T-helper 2 cell treated with Interferon-gamma antibody and Interleukin-4, amounts not matched to agents 5 μg/mL and 100 μg/mL, for 36 hours (primary cell): ENCODE measurements around the gene NTRK2.

Source experiments
- DNase-seq: peaks from one replicate; pipeline ENCODE4 v3.0.0; 2021; ENCODE audit warnings: low spot score
- H3K27ac Mint-ChIP-seq: one replicate; pipeline ENCODE4 v1.8.0; 2021; ENCODE audit warnings: mild to moderate bottlenecking, mixed read lengths
- H3K27me3 Mint-ChIP-seq: one replicate; pipeline ENCODE4 v1.8.0; 2021; ENCODE audit warnings: low read depth, mixed read lengths
- H3K36me3 Mint-ChIP-seq: one replicate; pipeline ENCODE4 v1.8.0; 2021; ENCODE audit warnings: low read depth, mixed read lengths
- H3K4me1 Mint-ChIP-seq: one replicate; pipeline ENCODE4 v1.8.0; 2021; ENCODE audit warnings: low read depth, mixed read lengths
- H3K4me3 Mint-ChIP-seq: one replicate; pipeline ENCODE4 v1.8.0; 2022; ENCODE audit warnings: mild to moderate bottlenecking, moderate library complexity, mixed read lengths
- H3K9me3 Mint-ChIP-seq: one replicate; pipeline ENCODE4 v1.8.0; 2021; ENCODE audit warnings: mixed read lengths

The NTRK2 gene

DNA sequence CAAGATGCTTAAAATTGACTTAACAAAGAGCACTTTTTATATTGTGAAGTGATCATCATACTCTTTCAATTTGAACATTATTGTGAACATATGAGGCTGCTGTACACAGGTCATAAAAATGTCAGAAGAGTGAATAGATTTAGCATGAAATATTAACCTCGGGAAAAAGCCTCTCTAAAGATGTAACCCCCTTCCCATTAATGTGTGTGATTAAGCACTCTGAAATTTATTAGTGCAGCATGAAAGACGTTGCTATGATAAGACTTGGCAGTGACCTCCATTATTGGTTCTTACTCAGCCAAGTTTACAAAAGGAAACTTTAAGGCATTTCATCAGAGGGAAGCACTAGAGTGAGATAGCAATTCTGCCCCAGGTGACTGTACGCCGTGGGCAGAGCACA is 326.5 kb downstream of the NTRK2 start:
- no peaks in the 10 kb centered on the region for H3K27me3 Mint-ChIP-seq
- no peaks in the 10 kb centered on the region for H3K9me3 Mint-ChIP-seq
- no peaks in the 10 kb centered on the region for H3K36me3 Mint-ChIP-seq
- no peak for DNase-seq
- no peak overlapping the region for H3K4me3 Mint-ChIP-seq
- H3K4me1 Mint-ChIP-seq, result no peaks in the 10 kb centered on the region
- H3K27ac Mint-ChIP-seq, result no peak overlapping the region

DNA sequence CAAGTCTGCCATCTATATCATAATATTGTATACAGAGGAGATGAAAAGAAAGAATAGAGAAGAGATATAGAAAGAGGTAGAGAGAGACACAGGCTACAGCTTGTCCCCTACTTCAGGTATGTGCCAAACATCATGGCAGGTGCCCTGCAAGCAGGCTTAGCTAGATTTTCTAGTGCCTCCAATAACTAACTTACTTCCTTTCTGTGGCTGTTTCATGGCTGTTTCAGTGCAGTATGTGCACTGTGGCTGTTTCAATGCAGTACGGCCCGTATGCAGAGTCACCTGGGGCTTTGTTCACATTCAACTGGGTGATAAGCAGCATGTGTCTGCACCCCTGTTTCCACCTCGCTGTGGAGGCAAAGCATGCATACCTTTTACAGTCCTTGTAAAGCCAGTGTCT is 327.2 kb downstream of the NTRK2 start:
- no peak for DNase-seq
- no peaks in the 10 kb centered on the region for H3K4me1 Mint-ChIP-seq
- no peaks in the 10 kb centered on the region for H3K9me3 Mint-ChIP-seq
- H3K27me3 Mint-ChIP-seq, result no peaks in the 10 kb centered on the region
- H3K4me3 Mint-ChIP-seq, result no peak overlapping the region
- no peak overlapping the region for H3K27ac Mint-ChIP-seq
- H3K36me3 Mint-ChIP-seq, result no peaks in the 10 kb centered on the region

DNA sequence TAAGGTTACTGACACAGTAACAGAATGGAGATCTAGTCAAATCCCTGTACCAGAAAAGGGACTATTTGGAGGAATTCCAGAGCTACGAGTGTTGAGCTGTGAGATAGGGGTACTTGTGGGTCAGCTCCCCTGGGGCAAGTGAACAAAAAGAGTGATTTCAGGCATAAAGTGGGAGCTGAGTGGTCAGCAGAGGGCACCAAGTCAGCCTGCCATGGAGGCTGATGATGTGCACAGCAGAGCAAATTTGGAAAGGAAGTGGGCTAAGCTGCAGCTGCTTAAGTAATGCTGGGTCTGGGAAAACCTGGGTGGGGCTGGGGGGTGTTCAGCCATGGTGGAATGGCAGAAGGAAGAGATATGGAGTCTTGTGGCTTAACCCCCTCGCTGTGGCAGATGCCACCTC is 327.9 kb downstream of the NTRK2 start:
- Mint-ChIP-seq H3K9me3 (no peaks in the 10 kb centered on the region), H3K27ac (no peak overlapping the region), H3K4me3 (no peak overlapping the region), H3K36me3 (no peaks in the 10 kb centered on the region), H3K4me1 (no peaks in the 10 kb centered on the region), H3K27me3 (no peaks in the 10 kb centered on the region)
- no peak for DNase-seq

DNA sequence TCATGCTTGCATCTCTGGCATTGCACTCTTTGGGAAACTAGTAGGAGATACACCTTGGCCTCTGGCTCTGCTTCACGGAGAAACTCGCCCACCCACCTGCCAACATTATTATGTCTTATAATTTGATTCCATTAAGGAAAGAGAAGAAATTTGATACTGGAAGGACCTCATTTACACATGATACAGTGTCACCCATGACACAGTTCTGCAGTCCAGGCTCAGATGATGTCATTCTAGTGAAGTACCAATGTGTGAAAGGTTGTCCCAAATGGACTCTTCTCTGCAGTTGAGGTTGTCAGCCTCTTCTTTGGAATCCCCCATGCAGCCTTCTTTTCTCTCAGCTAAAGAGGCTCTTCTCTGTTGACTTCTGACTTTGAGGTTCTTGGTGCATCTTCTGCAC is 329.1 kb downstream of the NTRK2 start:
- Mint-ChIP-seq H3K36me3 (no peaks in the 10 kb centered on the region), H3K27ac (no peak overlapping the region), H3K27me3 (no peaks in the 10 kb centered on the region), H3K9me3 (no peaks in the 10 kb centered on the region), H3K4me1 (no peaks in the 10 kb centered on the region), H3K4me3 (no peak overlapping the region)
- no peak for DNase-seq

DNA sequence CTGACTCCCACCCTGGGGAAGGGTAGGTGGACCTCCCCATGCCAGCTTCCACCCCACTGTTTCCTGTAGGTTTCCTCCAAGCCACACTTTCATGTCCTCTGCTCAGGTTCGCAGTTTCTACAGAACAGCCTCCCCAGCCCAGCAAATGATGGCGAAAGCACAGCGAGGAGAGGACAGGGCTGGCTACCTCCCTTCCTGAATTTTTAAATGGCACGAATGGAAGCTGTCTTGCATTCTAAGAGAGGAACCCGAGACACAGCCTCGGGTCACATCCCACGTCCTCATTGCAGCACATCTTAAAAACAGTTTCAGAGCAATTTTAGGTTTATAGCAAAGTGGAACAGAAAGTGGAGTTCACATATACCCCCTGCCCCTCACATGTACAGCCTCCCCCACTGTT is 330.3 kb downstream of the NTRK2 start:
- Mint-ChIP-seq H3K4me3 (no peak overlapping the region), H3K27ac (no peak overlapping the region), H3K4me1 (no peaks in the 10 kb centered on the region), H3K36me3 (no peaks in the 10 kb centered on the region), H3K9me3 (no peaks in the 10 kb centered on the region), H3K27me3 (no peaks in the 10 kb centered on the region)
- DNase-seq, result no peak

DNA sequence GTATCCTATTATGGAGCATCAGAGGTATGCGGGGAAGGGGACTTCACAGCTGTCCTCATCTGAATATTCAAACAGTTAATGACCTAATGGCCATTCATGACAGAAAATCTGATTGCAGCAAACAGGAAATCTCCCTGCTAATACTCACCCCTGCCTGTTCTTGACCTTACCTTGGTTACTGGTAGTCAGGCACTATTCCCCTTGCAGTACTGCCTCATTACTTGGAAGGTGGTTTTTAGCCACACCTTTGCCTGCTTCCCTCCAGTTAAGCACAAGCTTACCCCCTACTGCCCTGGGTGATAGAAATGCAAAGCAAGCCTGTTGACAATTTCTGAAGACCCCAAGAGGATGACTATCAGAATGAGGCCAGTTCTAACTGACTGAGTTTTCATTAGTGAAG is 332.4 kb downstream of the NTRK2 start:
- Mint-ChIP-seq H3K27ac (no peak overlapping the region), H3K27me3 (no peaks in the 10 kb centered on the region), H3K4me1 (no peaks in the 10 kb centered on the region), H3K9me3 (no peaks in the 10 kb centered on the region), H3K36me3 (no peaks in the 10 kb centered on the region), H3K4me3 (no peak overlapping the region)
- DNase-seq, result no peak

DNA sequence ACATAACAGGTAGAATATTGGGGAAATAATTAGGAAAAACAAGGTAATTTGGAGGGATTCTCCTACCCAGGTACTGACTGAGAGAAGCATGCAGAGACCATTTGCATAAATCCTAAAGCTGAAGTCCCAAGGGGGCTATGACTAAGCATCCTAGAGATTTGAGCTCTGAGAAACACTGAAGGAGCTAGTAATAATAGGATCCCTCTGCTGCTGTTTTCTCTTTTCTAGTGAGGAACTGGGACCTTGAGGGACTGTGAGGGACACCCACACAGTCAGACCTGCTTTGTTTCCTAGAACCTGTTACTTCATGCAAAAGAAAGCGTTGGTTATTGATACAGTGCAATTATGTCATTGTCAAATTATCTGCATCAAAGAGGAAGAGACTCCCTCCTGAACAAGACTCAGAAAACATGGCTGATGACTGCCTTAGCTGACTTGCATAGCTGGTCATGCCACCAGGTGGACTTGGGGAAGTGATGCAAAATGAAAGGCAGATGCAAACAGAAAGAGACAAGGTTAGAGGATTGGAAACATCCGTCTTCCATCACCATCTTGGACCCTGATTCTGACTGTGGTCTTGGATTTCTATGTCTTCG is 335.4 kb downstream of the NTRK2 start:
- Mint-ChIP-seq H3K4me3 (no peak overlapping the region), H3K27me3 (no peaks in the 10 kb centered on the region), H3K36me3 (no peaks in the 10 kb centered on the region), H3K4me1 (no peaks in the 10 kb centered on the region), H3K27ac (no peak overlapping the region), H3K9me3 (no peaks in the 10 kb centered on the region)
- no peak for DNase-seq

DNA sequence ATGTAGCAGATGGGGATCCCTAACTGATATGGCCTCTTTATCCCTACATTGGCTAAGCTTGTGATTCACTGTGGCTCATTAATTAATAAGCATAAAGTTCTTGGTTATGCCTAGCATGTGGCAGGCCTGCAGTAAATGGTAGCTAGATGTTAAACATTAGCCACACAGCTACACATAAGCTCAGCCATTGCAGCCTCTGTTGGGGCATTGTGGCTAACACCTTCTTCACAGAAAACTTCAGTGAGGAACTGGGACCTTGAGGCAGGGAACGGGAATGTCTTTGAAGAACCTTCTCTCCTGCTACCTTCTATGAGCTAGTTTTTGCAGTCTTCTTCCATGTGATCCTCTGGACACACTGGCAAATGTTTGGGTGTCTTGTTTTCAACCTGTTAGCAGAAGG is 338.2 kb downstream of the NTRK2 start:
- Mint-ChIP-seq H3K36me3 (no peaks in the 10 kb centered on the region), H3K27ac (no peak overlapping the region), H3K27me3 (no peaks in the 10 kb centered on the region), H3K9me3 (no peaks in the 10 kb centered on the region), H3K4me1 (no peaks in the 10 kb centered on the region), H3K4me3 (no peak overlapping the region)
- no peak for DNase-seq

DNA sequence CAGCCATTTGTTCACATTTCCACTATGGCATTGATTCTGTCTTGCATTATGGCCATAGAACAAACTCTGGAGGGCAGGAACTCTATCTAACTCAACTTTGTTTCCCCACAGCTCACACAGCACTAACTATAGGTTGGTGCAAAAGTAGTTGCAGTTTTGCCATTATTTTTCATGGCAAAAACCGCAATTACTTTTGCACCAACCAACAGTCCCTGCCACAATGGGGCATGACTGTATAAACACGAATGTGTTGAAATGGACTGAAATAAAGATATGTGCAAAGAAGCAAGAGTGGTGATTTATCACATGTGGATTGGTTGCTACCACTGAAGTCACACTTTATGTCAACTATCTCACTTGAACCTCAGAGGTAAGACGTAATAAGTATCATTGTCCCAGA is 338.7 kb downstream of the NTRK2 start:
- Mint-ChIP-seq H3K27ac (no peak overlapping the region), H3K9me3 (no peaks in the 10 kb centered on the region), H3K4me1 (no peaks in the 10 kb centered on the region), H3K4me3 (no peak overlapping the region), H3K27me3 (no peaks in the 10 kb centered on the region), H3K36me3 (no peaks in the 10 kb centered on the region)
- no peak for DNase-seq

DNA sequence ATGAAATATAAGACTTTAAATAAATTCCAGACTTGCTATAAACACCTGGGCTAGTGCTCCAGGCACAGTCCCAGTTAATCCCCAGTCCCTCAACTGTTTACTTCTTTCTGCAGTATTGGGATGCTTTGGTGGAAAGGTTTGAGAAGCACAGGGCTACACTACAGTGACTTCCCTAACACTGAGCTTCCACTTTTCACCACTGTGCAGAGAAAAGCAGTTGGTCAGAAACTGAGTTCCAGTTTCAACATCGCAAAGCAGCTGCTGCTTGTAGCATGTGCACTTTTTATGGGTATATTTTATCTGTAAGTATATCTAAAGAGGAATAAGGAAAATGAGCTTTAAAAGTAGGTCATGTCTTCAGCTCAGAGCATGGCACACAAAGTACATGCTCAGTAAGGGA is 339.7 kb downstream of the NTRK2 start:
- no peaks in the 10 kb centered on the region for H3K27me3 Mint-ChIP-seq
- DNase-seq, result no peak
- H3K36me3 Mint-ChIP-seq, result no peaks in the 10 kb centered on the region
- no peak overlapping the region for H3K27ac Mint-ChIP-seq
- no peaks in the 10 kb centered on the region for H3K9me3 Mint-ChIP-seq
- no peaks in the 10 kb centered on the region for H3K4me1 Mint-ChIP-seq
- no peak overlapping the region for H3K4me3 Mint-ChIP-seq

DNA sequence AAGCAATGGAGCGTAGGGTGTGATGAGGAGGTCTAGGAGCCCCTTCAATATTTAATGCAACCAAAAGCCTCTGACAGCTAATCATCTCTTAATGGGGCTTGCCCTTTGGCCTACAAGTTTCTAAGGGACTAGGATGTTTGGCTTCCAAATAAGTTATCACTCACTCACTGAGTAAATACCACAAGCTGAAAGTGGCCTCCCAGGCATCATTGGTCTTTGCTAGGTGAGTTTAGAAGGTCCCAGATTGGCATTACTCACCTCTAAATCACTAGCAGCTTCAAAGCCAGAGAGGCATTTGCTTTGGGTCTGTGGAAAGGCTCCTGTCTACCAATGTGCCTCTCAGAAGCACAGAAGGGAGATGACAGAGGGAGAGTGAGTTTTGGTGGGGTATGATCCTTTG is 344.2 kb downstream of the NTRK2 start:
- Mint-ChIP-seq H3K36me3 (no peaks in the 10 kb centered on the region), H3K4me1 (no peaks in the 10 kb centered on the region), H3K27ac (no peak overlapping the region), H3K4me3 (no peak overlapping the region), H3K9me3 (no peaks in the 10 kb centered on the region), H3K27me3 (no peaks in the 10 kb centered on the region)
- no peak for DNase-seq

DNA sequence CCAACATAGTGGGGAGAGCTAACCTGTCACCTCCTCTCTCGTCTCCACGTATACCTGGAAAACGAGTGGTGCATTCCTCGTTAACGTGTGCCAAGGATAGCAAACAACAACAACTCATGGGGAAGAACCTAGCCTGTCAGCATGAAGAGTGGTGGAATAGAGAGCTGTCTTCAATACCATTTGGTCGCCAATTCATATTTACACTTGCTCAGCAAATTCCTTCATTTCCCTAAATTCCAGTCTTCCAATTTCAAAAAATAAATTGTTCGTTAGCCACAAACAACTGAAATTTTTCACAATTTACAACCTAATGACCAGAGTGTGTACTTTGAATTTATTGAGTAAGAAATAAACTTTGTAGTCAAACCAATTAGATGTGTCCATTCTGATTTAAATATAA is 344.8 kb downstream of the NTRK2 start:
- no peak overlapping the region for H3K27ac Mint-ChIP-seq
- H3K27me3 Mint-ChIP-seq, result no peaks in the 10 kb centered on the region
- H3K36me3 Mint-ChIP-seq, result no peaks in the 10 kb centered on the region
- H3K4me1 Mint-ChIP-seq, result no peaks in the 10 kb centered on the region
- no peaks in the 10 kb centered on the region for H3K9me3 Mint-ChIP-seq
- no peak overlapping the region for H3K4me3 Mint-ChIP-seq
- DNase-seq, result no peak

DNA sequence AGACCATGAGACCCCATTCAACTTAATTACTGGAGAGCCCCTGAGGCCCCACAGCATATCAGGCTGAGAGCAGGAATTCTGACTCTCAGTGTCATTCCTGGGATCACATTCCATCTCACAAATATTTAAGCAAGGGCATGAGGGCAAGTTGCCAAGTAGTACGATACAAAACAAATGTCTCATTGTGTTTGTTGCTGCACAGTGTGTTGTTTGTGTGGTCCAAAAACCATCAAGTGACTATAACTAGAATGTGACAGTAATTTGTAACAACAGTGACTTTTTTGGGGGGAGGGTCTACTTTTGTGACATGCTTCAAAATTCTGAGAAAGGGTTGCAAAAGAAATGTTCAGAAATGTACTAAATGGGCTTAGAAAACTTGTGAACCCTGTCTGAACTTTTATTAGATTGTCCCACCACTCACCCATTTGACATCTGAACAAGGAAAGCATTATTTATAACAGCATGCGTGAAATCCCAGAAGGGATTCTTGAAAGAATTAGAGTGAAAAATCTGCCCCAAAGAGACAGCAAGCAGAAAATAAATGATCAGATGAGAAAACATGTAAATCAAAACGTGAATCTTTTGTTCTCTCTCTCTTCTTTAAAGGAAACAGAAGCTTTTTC is 347.0 kb downstream of the NTRK2 start:
- Mint-ChIP-seq H3K4me3 (no peak overlapping the region), H3K4me1 (no peaks in the 10 kb centered on the region), H3K36me3 (no peaks in the 10 kb centered on the region), H3K27ac (no peak overlapping the region), H3K9me3 (no peaks in the 10 kb centered on the region), H3K27me3 (no peaks in the 10 kb centered on the region)
- DNase-seq, result no peak

DNA sequence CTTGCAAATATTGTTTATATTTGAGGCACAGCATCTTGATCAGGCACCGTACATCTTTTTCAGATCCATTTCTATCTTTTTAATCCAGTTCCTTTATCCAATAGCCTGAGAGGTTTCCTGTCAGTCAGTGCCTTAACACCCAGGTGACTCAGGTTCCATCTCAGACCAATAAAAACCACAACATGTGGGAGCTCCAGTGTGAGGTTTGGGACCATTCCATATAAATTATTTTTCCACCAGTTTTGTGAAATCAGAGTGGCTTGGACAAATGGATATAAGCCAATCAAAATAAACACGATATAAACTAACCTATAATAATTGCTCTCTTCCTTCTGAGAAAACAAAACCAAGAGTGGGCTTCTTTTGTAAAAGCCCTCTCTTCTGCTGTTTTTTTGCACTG is 351.3 kb downstream of the NTRK2 start:
- H3K9me3 Mint-ChIP-seq, result no peaks in the 10 kb centered on the region
- H3K4me1 Mint-ChIP-seq, result no peaks in the 10 kb centered on the region
- no peak for DNase-seq
- no peak overlapping the region for H3K27ac Mint-ChIP-seq
- H3K4me3 Mint-ChIP-seq, result no peak overlapping the region
- no peaks in the 10 kb centered on the region for H3K27me3 Mint-ChIP-seq
- no peaks in the 10 kb centered on the region for H3K36me3 Mint-ChIP-seq

DNA sequence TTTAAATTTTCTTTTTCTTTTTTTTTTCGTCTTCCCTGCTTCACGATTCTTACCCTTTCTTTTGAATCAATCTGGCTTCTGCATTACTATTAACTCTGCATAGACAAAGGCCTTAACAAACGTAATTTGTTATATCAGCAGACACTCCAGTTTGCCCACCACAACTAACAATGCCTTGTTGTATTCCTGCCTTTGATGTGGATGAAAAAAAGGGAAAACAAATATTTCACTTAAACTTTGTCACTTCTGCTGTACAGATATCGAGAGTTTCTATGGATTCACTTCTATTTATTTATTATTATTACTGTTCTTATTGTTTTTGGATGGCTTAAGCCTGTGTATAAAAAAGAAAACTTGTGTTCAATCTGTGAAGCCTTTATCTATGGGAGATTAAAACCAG is 352.2 kb downstream of the NTRK2 start:
- Mint-ChIP-seq H3K27ac (no peak overlapping the region), H3K4me1 (no peaks in the 10 kb centered on the region), H3K9me3 (no peaks in the 10 kb centered on the region), H3K27me3 (no peaks in the 10 kb centered on the region), H3K36me3 (no peaks in the 10 kb centered on the region), H3K4me3 (no peak overlapping the region)
- DNase-seq, result no peak
